MM.1S (cell line): ENCODE data around the gene WDR64.

Source experiments
- CTCF ChIP-seq: fragments of 300-600 bp; sonication (generic); IDR thresholded peaks from 2 replicates; pipeline ENCODE4 v1.5.1; 2016; ENCODE audit warnings: antibody characterized with exemption, low read length, mixed read lengths
- EZH2 ChIP-seq: fragments of 300-600 bp; sonication (generic); optimal IDR thresholded peaks from 2 replicates; pipeline ENCODE3; 2017; ENCODE audit warnings: low read depth, mild to moderate bottlenecking, antibody characterized with exemption, low read length, mixed read lengths

GRCh38 chr1:241675983-241676382, 23.9 kb downstream of the WDR64 start:
- no peak for TF ChIP-seq CTCF
- TF ChIP-seq EZH2, result no peak
